ENCODE measurements around the gene CARD6. TPM values are rescaled to one million over a fixed set of nuclear protein-coding genes. Genes with fewer than 3 reads are reported as not detected.

Gene CARD6
- total and polyA plus RNA-seq, 9 of the 15 experiments (the other 6 are each of a cell fraction or from before 2014, with no cell fraction given): 3.5 to 8.3 (median 5.9) TPM

DNA sequence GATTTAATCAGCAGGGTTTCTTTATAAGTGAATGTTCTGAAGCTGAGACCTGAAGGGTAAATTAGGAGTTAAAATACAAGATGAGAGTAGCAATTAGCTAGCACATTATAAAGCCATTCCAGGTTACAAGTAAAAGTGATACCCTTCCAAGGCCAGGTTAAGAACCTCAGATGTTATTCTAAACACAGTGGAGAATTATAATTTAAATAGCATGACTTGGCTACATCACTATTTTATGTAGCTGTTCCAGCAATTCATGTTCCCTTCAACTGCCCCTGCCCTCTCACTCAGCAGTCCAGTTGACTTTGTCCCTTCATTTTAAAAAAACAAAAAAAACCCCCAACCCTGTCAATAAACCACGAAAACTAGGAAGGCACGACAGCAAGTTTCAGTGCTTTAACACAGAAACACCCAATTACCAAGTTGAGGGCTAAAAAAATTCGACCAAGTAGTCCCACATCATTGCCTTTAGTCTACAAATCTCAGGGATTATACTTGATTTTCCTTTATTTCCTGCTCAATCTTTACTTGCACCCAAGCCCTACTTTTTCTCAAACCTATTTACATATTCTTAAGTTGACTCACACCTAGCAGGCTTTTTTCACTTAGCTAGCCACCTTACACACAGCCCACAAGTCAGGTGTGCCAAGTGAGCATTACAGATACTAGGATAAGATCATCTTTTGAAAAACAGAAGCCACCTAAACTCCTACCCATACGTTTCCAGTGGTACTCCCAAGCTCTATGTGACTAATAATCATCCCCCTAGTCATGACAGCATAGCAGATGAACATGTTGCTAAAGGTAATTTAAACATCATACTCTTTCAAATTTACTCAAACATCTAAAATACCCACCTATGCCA is 9.6 kb upstream of the CARD6 start (continued):
- TF ChIP-seq CHD7 (IDR thresholded peaks at IDR 0.05; ENCODE audit: low read depth, low read length) (no peak), BRCA1 (IDR thresholded peaks at IDR 0.05) (no peak), BRCA1 (CRISPR knock-in tag; IDR thresholded peaks at IDR 0.05) (no peak), GTF3C2 (IDR thresholded peaks at IDR 0.05; ENCODE audit: borderline replicate concordance, extremely low read depth, insufficient read length) (no peak), KAT8 (IDR thresholded peaks at IDR 0.05; ENCODE audit: low read depth) (no peak), DMBX1 (CRISPR knock-in tag; IDR thresholded peaks at IDR 0.05; ENCODE audit: borderline replicate concordance) (no peak), U2AF1 (optimal IDR thresholded peaks at IDR 0.05; ENCODE audit: low read depth, low read length) (peak; percentile 19), ARID1B (IDR thresholded peaks at IDR 0.05) (no peak), GABPB2 (CRISPR knock-in tag; conservative IDR thresholded peaks at IDR 0.05) (no peak), ETV1 (tag; conservative IDR thresholded peaks at IDR 0.05; ENCODE audit: low read depth) (no peak), PHB2 (IDR thresholded peaks at IDR 0.05; ENCODE audit: low read depth) (no peak)
- TF ChIP-seq, protein P1, sequence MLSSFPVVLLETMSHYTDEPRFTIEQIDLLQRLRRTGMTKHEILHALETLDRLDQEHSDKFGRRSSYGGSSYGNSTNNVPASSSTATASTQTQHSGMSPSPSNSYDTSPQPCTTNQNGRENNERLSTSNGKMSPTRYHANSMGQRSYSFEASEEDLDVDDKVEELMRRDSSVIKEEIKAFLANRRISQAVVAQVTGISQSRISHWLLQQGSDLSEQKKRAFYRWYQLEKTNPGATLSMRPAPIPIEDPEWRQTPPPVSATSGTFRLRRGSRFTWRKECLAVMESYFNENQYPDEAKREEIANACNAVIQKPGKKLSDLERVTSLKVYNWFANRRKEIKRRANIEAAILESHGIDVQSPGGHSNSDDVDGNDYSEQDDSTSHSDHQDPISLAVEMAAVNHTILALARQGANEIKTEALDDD (IDR thresholded peaks at IDR 0.05): no peak
